SH-SY5Y (cell line): ENCODE results near the gene INSYN1.

ENCODE experiments used
- GATA2 ChIP-seq: IDR thresholded peaks from 2 replicates; pipeline ENCODE4 v1.6.1; 2011; ENCODE audit warnings: mild to moderate bottlenecking, low read depth, low read length
- GATA3 ChIP-seq: IDR thresholded peaks from 2 replicates; pipeline ENCODE4 v1.6.1; 2011; ENCODE audit warnings: low read depth, mild to moderate bottlenecking, low read length, moderate library complexity

GRCh38 chr15:73711526-73711925 lies 41.6 kb downstream of the INSYN1 start:
- TF ChIP-seq GATA3, result no peak
- TF ChIP-seq GATA2, result no peak
